K562 (cell line): ENCODE results near the gene ZNF574. TPM values are rescaled to one million over a fixed set of nuclear protein-coding genes. Genes with fewer than 3 reads are reported as not detected.

ENCODE experiments used
- ARID4B ChIP-seq: sonication (generic); formaldehyde crosslinking; IDR thresholded peaks from 2 replicates; pipeline ENCODE4 v1.8.0; 2022; ENCODE audit warnings: mild to moderate bottlenecking, missing genetic modification reagents
- CEBPG ChIP-seq, 3 experiments: fragments of 200-800 bp in 1 of 3; sonication (Bioruptor generic) in 1 of 3; sonication (generic) in 1 of 3; formaldehyde crosslinking in 1 of 3; IDR thresholded peaks in 2 of 3; conservative IDR thresholded peaks in 1 of 3; 2 replicates each; pipeline versions ENCODE4 v1.6.1 to v1.8.0; 2016 to 2022; ENCODE audit warnings: missing compliant biosample characterization in 2 of 3, missing genetic modification characterization in 2 of 3, mild to moderate bottlenecking in 1 of 3, missing genetic modification reagents in 1 of 3
- COPS2 ChIP-seq: fragments of 450-650 bp; conservative IDR thresholded peaks from 2 replicates; pipeline ENCODE4 v1.6.1; 2016; ENCODE audit warnings: mild to moderate bottlenecking, moderate library complexity
- E2F6 ChIP-seq, 2 experiments: IDR thresholded peaks; 2 replicates each; pipeline ENCODE4 v1.6.1; 2011; ENCODE audit warnings: borderline replicate concordance in 1 of 2, control low read depth in 1 of 2, low read depth in 1 of 2, low read length in 1 of 2, mild to moderate bottlenecking in 1 of 2, mixed read lengths in 1 of 2, moderate library complexity in 1 of 2; ENCODE audit not compliant: insufficient read depth in 1 of 2, insufficient read length in 1 of 2, poor library complexity in 1 of 2, severe bottlenecking in 1 of 2; ENCODE audit errors: extremely low read depth in 1 of 2
- ETV1 ChIP-seq: fragments of 450-650 bp; conservative IDR thresholded peaks from 2 replicates; pipeline ENCODE4 v1.6.1; 2016; ENCODE audit warnings: missing genetic modification characterization, control low read depth, low read depth, missing compliant biosample characterization
- HOXB6 ChIP-seq: fragments of 250-450 bp; sonication (Bioruptor Pico); IDR thresholded peaks from 2 replicates; pipeline ENCODE4 v1.5.1; 2022; ENCODE audit warnings: mild to moderate bottlenecking, borderline replicate concordance
- L3MBTL2 ChIP-seq: fragments of 450-650 bp; IDR thresholded peaks from 2 replicates; pipeline ENCODE4 v1.6.1; 2016; ENCODE audit warnings: mild to moderate bottlenecking, moderate library complexity
- NFXL1 ChIP-seq: fragments of 450-650 bp; formaldehyde crosslinking; IDR thresholded peaks from 2 replicates; pipeline ENCODE4 v1.4.0; 2021; ENCODE audit warnings: mild to moderate bottlenecking
- SMAD2 ChIP-seq: fragments of 150-350 bp; IDR thresholded peaks from 2 replicates; pipeline ENCODE4 v1.6.1; 2014; ENCODE audit warnings: low read depth, mild to moderate bottlenecking, low read length
- ZKSCAN3 ChIP-seq: fragments of 250-450 bp; sonication (Bioruptor Pico); IDR thresholded peaks from 2 replicates; pipeline ENCODE4 v1.4.0; 2020
- ZNF217 ChIP-seq: sonication (generic); formaldehyde crosslinking; IDR thresholded peaks from 2 replicates; pipeline ENCODE4 v1.8.0; 2022; ENCODE audit warnings: mild to moderate bottlenecking, missing genetic modification reagents
- ZNF584 ChIP-seq: fragments of 200-800 bp; sonication (Bioruptor generic); IDR thresholded peaks from 2 replicates; pipeline ENCODE4 v1.6.1; 2016; ENCODE audit warnings: low read depth, mild to moderate bottlenecking, missing genetic modification characterization, missing compliant biosample characterization
- polyA plus RNA-seq, 8 experiments: library from polyadenylated mRNA; depleted of rRNA in 4 of 8; stranded (reverse) in 5 of 8; unstranded in 3 of 8; fragments of >200 nt; fragmentation: Nextera tagmentation in 2 of 8; fragmentation: Illumina TruSeq in 1 of 8; extraction: Ambion mirVana in 2 of 8; extraction: Trizol in 1 of 8; gene quantifications; 2 replicates each; pipeline versions ENCODE4 v1.2.1 to v1.2.3, GENCODE V29; 2011 to 2014; ENCODE audit warnings: inconsistent platforms in 1 of 8, missing spikeins in 1 of 8
- total RNA-seq, 7 experiments: library from RNA; depleted of rRNA in 6 of 7; stranded (reverse); fragments of >200 nt in 6 of 7; fragmentation: Illumina TruSeq in 2 of 7; extraction: Trizol in 2 of 7; gene quantifications; 2 replicates each; pipeline versions ENCODE4 v1.2.1 to v1.2.3, GENCODE V29; 2011 to 2021; ENCODE audit warnings: low replicate concordance in 1 of 7
- TF ChIP-seq, protein P1 (sequence below), 3 experiments: fragments of 200-800 bp in 1 of 3; fragments of 250-450 bp in 1 of 3; fragments of 450-650 bp in 1 of 3; sonication (Bioruptor Pico) in 1 of 3; sonication (Bioruptor generic) in 1 of 3; formaldehyde crosslinking in 1 of 3; IDR thresholded peaks; 2 replicates each; pipeline versions ENCODE4 v1.6.1 to v1.8.0; 2016 to 2022; ENCODE audit warnings: mild to moderate bottlenecking in 2 of 3, missing genetic modification characterization in 2 of 3, missing compliant biosample characterization in 1 of 3, moderate library complexity in 1 of 3

The ZNF574 gene
- total and polyA plus RNA-seq, 9 of the 15 experiments (the other 6 are each of a cell fraction or from before 2014, with no cell fraction given), result 0.24 to 20.7 (median 8.4) TPM

- TF ChIP-seq COPS2 (no peak), L3MBTL2 (peak; percentile 81), CEBPG (CRISPR knock-in tag; IDR thresholded peaks at IDR 0.05) (no peak), CEBPG (tag; conservative IDR thresholded peaks at IDR 0.05 in 1 of 2, IDR thresholded peaks at IDR 0.05 in 1 of 2) (0 out of 4 replicates have a peak, but pooled peaks of 1 of the 2 experiments have one; percentile 8), E2F6 (IDR thresholded peaks at IDR 0.05; ENCODE audit: borderline replicate concordance in 1 of 2, extremely low read depth in 1 of 2, insufficient read depth in 1 of 2, insufficient read length in 1 of 2, low read depth in 1 of 2, low read length in 1 of 2, poor library complexity in 1 of 2, severe bottlenecking in 1 of 2) (peak; percentile 37 to 84), NFXL1 (CRISPR knock-in tag) (no peak), ZNF217 (no peak), ZKSCAN3 (CRISPR knock-in tag) (no peak), ETV1 (tag) (0 out of 2 replicates have a peak, but pooled peaks have one; percentile 51), SMAD2 (no peak), ARID4B (CRISPR knock-in tag) (0 out of 2 replicates have a peak, but pooled peaks have one; percentile 50), ZNF584 (CRISPR knock-in tag) (peak; percentile 77), HOXB6 (CRISPR knock-in tag) (no peak)
- TF ChIP-seq, protein P1, sequence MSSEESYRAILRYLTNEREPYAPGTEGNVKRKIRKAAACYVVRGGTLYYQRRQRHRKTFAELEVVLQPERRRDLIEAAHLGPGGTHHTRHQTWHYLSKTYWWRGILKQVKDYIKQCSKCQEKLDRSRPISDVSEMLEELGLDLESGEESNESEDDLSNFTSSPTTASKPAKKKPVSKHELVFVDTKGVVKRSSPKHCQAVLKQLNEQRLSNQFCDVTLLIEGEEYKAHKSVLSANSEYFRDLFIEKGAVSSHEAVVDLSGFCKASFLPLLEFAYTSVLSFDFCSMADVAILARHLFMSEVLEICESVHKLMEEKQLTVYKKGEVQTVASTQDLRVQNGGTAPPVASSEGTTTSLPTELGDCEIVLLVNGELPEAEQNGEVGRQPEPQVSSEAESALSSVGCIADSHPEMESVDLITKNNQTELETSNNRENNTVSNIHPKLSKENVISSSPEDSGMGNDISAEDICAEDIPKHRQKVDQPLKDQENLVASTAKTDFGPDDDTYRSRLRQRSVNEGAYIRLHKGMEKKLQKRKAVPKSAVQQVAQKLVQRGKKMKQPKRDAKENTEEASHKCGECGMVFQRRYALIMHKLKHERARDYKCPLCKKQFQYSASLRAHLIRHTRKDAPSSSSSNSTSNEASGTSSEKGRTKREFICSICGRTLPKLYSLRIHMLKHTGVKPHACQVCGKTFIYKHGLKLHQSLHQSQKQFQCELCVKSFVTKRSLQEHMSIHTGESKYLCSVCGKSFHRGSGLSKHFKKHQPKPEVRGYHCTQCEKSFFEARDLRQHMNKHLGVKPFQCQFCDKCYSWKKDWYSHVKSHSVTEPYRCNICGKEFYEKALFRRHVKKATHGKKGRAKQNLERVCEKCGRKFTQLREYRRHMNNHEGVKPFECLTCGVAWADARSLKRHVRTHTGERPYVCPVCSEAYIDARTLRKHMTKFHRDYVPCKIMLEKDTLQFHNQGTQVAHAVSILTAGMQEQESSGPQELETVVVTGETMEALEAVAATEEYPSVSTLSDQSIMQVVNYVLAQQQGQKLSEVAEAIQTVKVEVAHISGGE (CRISPR knock-in tag; IDR thresholded peaks at IDR 0.05), result peak in 1 of 3 experiments; percentile 88; a peak in 2 of 6 replicates
These were observed 1.2 kb upstream of the ZNF574 start (continued) for GRCh38 chr19:42074513-42075363.
